ENCODE results near the gene VAPB. TPM values are rescaled to one million over a fixed set of nuclear protein-coding genes. Genes with fewer than 3 reads are reported as not detected.

Gene VAPB
- polyA plus RNA-seq, 1 donor from 2014 or later, result 32.5 TPM

- no peaks in the 10 kb centered on the region for H4K20me1 ChIP-seq (ENCODE audit: insufficient read depth)
- no peak overlapping the region for H2AFZ ChIP-seq (ENCODE audit: low read depth, low read length)
- H3K79me2 ChIP-seq (replicated peaks; ENCODE audit: insufficient read depth, low read length), result peaks cover 24% of the 10 kb centered on the region
- H3K4me3 ChIP-seq (ENCODE audit: low read length), result no peak overlapping the region
- no peak for TF ChIP-seq MXI1 (conservative IDR thresholded peaks at IDR 0.05; ENCODE audit: poor library complexity, severe bottlenecking)
- TF ChIP-seq REST (IDR thresholded peaks at IDR 0.05; ENCODE audit: borderline replicate concordance), result no peak
- TF ChIP-seq POLR2AphosphoS5 (IDR thresholded peaks at IDR 0.05), result no peak
- no peak for TF ChIP-seq RAD21 (conservative IDR thresholded peaks at IDR 0.05)
- no peak for TF ChIP-seq EZH2 (IDR thresholded peaks at IDR 0.05; ENCODE audit: borderline replicate concordance, insufficient read depth, low read length, poor library complexity, severe bottlenecking)
- TF ChIP-seq CTCF (IDR thresholded peaks at IDR 0.05; ENCODE audit: poor library complexity, severe bottlenecking), result no peak
- TF ChIP-seq SMC3 (conservative IDR thresholded peaks at IDR 0.05; ENCODE audit: poor library complexity), result no peak
- TF ChIP-seq TAF1 (IDR thresholded peaks at IDR 0.05; ENCODE audit: low read depth), result no peak
- TF ChIP-seq EP300 (conservative IDR thresholded peaks at IDR 0.05; ENCODE audit: poor library complexity, severe bottlenecking), result no peak
- H3K9me2 ChIP-seq (ENCODE audit: insufficient read depth, low read length), result no peaks in the 10 kb centered on the region
- no peaks in the 10 kb centered on the region for H3K27me3 ChIP-seq (ENCODE audit: insufficient read depth, low read depth, low read length)
- H3K36me3 ChIP-seq (ENCODE audit: insufficient read depth, low read length), result no peaks in the 10 kb centered on the region
- H3K9ac ChIP-seq (ENCODE audit: low read length), result no peak overlapping the region
- no peak overlapping the region for H3K27ac ChIP-seq (ENCODE audit: low read length)
- H3F3A ChIP-seq (ENCODE audit: insufficient read depth, low read length, poor library complexity, severe bottlenecking), result no peaks in the 10 kb centered on the region
- no peak overlapping the region for H3K4me2 ChIP-seq (ENCODE audit: low read length)
- H3K9me3 ChIP-seq (ENCODE audit: low read length), result no peaks in the 10 kb centered on the region
These were observed 44.7 kb downstream of the VAPB start for GRCh38 chr20:58433759-58434158.

DNA sequence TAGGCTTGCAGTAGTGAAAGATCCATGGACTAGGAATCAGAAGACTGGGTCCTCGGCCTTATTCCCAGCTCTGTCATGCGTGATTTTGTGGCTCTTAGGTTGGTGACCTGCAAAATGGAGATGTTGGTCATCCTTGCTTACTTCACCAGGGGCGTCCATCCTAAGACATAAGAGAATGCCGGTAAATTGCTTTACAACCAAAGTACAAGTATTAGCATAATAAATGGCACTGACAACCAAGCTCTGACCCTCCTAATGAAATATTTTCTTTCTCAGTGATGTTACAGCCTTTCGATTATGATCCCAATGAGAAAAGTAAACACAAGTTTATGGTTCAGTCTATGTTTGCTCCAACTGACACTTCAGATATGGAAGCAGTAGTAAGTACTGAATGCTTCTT lies 45.3 kb downstream of the VAPB start:
- Histone ChIP-seq H3K4me2 (ENCODE audit: low read length) (no peak overlapping the region), H3K9me3 (ENCODE audit: low read length) (no peaks in the 10 kb centered on the region), H3K27me3 (ENCODE audit: insufficient read depth, low read depth, low read length) (no peaks in the 10 kb centered on the region), H3K9me2 (ENCODE audit: insufficient read depth, low read length) (no peaks in the 10 kb centered on the region), H4K20me1 (ENCODE audit: insufficient read depth) (no peaks in the 10 kb centered on the region), H3K4me3 (ENCODE audit: low read length) (no peak overlapping the region), H3K9ac (ENCODE audit: low read length) (no peak overlapping the region), H3K36me3 (ENCODE audit: insufficient read depth, low read length) (no peaks in the 10 kb centered on the region), H3K79me2 (replicated peaks; ENCODE audit: insufficient read depth, low read length) (peaks cover 22% of the 10 kb centered on the region), H3K27ac (ENCODE audit: low read length) (no peak overlapping the region), H2AFZ (ENCODE audit: low read depth, low read length) (no peak overlapping the region), H3F3A (ENCODE audit: insufficient read depth, low read length, poor library complexity, severe bottlenecking) (no peaks in the 10 kb centered on the region)
- TF ChIP-seq EZH2 (IDR thresholded peaks at IDR 0.05; ENCODE audit: borderline replicate concordance, insufficient read depth, low read length, poor library complexity, severe bottlenecking) (no peak), REST (IDR thresholded peaks at IDR 0.05; ENCODE audit: borderline replicate concordance) (no peak), MXI1 (conservative IDR thresholded peaks at IDR 0.05; ENCODE audit: poor library complexity, severe bottlenecking) (no peak), EP300 (conservative IDR thresholded peaks at IDR 0.05; ENCODE audit: poor library complexity, severe bottlenecking) (no peak), TAF1 (IDR thresholded peaks at IDR 0.05; ENCODE audit: low read depth) (no peak), POLR2AphosphoS5 (IDR thresholded peaks at IDR 0.05) (no peak), SMC3 (conservative IDR thresholded peaks at IDR 0.05; ENCODE audit: poor library complexity) (no peak), CTCF (IDR thresholded peaks at IDR 0.05; ENCODE audit: poor library complexity, severe bottlenecking) (no peak), RAD21 (conservative IDR thresholded peaks at IDR 0.05) (no peak)

Measured in neural cell (in vitro differentiated cells).